GM18519 (cell line): ENCODE data around the gene ADAMTS10.
"Not testable (repeated sequence)": the region's sequence is repeated elsewhere in the genome, so short reads cannot be mapped to it uniquely, and the experiment has no call there.

Experiments used
- ATAC-seq: cut with Tn5 transposase; IDR thresholded peaks from one replicate; pipeline ENCODE4 v1.9.1; 2021; ENCODE audit warnings: mild to moderate bottlenecking, moderate library complexity; ENCODE audit not compliant: unreplicated experiment, low FRiP score

ADAMTS10 gene

DNA sequence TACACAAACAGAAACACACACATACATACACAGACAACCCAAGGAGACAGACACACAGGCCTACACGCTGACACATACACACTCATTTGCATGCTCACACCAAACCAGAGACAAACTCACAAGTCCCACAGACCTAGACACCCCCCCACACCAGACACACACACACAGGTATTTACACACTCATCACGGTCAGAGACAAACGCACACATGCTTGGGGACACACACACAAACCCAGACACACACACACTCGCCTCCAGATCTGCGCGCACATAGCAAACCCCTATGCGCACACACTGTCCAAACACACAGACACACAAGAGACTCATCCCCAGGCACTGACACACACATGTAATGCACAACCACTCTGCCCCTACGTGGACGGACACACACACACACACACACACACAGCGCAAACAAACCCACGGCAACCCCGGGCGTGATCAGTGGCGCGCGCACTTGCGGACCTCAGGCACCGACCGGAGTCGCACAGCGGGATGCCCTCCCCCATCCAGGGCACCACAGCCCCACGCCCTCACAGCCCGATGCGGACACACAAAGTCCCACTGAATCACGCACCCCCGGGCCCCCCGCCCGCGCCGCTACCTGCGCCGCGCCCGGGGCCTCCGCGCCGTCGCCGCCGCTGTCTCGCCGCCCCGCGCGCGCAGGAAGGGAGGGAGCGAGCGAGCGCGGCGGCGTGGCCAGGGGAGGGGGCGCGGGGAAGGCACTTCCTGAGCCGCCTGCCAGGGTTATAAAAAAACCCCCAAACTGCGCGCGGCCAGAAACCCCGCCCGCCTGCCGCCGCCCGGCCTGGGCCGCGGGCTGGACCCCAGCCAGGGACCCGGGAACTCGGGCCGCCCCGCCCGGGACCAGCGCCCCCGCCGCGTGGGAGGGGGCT is at the start of gene ADAMTS10:
TSS of gene ADAMTS10 (minus strand) at position 675 of the 895 bp plus-strand sequence. CDS start 5,005 bp downstream, outside the sequence.
- no peak for ATAC-seq

DNA sequence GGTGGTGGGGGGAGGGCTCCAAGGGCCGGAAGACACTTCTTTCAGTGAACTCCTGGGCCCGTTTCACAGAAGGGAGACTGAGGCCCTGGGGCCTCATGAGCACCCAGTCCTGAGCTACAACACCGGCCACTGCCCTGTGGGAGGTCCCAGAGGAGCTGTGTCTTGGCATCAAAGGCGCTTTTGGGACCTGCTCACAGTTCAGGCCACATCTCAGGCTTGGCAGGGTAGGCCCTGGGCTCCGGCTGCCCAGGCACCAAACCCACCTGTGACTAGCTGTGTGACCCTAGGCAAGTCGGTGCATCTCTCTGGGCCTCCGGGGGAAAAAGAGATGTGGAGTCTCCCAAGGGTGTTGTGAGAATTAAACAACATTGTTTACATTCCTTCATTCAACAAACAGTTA is 49.4 kb upstream of the ADAMTS10 start:
- ATAC-seq = no peak

DNA sequence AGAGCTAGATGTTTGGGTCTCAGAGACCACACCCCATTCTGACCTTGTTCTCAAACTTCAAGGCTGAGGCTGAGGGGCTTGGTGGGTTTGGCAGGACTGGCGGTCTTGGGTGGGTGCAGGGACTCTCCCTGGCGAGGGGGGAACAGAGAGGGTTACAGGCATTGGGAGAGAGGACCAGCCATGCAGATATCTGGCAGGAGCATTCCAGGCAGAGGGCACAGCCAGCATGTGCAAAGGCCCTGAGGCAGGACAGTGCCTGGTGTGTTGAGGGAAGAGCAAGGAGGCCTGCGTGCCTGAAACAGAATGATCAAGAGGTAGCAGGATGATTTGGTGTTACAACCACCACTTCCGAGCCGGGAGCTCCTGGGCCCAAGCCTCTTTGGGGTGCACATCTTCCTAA is 47.4 kb upstream of the ADAMTS10 start:
- ATAC-seq = no peak

DNA sequence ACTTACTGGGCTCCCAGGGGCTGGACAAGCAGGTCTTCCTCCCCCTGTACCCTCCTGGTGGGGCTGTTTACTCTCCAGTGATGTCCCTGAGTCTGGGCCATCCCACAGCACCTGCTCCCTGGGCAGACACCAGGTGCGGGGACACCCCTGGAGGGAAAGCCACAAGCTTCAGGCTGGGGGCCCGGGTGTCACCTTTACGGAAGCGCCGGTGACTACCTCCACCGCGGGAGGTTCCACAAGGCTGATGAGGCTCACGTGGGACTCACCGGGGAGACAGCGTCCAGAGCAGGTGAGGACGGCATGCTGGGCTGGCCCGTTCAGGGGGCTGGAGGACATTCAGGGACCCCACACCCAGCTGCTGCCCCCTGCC is 44.8 kb upstream of the ADAMTS10 start:
- no peak for ATAC-seq

DNA sequence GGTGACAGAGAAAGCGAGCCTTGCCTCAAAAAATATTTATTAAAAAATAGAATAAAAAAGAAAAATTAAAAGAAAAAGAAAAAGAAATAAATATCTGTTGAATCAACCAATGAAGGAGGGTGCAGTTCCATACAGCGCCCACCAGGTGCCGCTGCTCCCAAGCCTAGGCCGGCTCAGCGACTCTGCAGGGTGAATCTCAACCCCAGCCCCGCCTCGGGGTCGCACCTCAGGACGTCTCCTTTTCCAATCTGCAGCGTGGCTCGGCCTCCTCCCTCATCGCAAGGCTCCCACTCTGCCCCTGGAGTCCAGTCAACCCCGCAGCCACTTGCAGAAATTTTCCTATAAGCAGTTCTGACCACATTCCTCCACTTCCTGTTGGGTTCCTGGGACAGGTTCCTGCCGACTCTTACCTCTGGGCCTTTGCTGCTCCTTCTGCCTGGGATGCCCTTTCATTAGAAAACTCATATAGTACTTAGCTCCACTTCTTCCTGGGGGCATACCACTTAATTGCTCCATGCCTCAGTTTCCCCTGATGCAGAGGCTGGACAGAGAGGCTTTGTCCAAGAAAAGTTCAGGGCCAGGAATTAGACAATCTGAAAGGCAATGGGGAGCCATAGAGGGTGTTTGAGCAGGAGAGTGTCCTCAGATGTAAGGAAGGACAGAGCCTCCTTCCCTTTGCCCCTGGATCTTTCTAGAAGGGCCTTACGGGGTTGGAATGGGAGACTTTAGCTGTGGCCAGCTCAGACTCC is 44.2 kb upstream of the ADAMTS10 start:
- no peak for ATAC-seq

DNA sequence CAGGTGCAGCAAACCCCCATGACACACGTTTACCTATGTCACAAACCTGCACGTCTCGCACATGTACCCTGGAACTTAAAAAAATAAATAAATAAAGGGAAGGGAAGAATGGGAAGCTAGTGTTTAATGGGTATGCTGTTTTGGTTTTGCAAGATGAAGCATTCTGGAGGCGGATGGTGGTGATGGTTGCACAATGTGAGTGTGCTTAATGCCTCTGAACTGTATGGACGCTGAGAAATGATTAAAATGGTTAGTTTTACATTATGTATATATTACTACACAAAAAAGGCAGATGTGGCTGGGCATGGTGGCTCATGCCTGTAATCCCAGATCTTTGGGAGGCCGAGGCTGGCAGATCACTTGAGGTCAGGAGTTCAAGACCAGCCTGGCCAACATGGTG is 37.7 kb upstream of the ADAMTS10 start:
- no peak for ATAC-seq

DNA sequence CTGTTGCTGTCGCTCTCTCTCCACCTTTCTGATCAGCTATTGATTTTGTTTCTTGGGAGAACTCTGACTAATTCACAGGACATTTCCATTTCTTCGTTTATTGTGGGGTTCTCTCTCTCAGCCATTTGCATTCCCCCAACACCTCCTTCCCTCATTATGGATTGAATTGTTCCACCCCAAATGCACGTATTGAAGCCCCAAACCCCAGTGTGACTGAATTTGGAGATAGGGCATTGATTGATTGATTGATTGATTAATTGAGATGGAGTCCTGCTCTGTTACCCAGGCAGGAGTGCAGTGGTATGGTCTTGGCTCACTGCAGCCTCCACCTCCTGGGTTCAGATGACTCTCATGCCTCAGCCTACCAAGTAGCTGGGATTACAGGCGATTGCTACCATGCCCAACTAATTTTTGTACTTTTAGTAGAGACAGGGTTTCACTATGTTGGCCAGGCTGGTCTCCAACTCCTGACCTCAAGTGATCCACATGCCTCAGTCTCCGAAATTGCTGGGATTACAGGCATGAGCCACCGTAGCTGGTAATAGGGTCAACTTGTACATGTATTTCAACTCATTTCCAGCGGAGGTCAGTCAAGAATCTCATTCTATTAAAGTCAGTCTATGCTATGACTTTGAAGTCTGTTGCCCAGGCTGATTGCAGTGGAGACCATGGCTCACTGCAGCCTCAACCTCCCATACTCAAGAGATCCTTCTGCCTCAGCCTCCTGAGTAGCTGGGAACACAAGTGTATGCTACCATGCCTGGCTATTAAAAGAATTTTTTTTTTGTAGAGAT is 33.5 kb upstream of the ADAMTS10 start:
- ATAC-seq = no peak

DNA sequence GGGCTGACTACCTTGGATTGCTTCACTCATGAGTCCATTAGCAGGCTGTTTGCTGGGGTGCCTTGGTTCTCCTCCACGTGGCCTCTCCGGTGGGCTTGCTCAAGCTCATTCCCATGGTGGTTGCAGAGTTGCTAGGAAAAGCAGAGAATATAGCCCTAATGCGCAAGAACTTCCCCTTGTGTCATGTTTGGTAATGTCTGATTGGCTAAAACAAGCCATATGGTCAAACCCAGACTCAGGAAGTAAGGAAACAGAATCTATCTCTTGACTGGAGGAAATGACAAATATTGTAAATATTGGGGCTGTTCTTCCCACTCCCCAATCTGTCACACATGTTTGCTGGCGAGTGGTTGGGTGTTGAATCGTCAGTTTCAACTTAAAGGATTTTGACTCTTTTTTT is 32.0 kb upstream of the ADAMTS10 start:
- ATAC-seq = no peak

DNA sequence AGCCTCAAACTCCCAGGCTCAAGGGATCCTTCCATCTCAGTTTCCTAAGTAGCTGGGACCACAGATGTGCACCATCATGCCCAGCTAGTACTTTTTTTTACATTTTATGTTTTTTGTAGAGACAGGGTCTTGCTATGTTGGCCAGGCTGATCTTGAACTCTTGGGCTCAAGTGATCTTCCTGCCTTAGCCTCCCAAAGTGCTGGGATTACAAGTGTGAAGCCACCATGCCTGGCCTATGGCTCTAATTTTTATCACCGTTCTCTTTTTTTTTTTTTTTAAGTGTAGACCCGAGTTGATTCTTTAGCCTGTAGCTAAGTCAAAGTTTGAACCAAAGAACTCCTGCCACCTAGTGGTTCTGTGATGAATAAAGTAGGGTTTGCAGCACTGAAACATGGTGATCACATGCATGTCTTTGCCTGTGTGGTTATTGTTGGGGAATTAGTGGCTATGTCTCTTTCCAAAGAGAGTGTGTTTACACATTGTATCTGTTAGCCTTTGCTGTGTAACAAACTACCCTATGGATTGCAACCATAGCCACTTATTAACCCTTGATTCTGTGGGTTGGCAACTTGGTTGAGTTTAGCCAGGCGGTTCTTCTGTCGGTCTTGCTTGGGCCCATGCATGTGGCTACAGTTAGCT is 31.5 kb upstream of the ADAMTS10 start:
- no peak for ATAC-seq

DNA sequence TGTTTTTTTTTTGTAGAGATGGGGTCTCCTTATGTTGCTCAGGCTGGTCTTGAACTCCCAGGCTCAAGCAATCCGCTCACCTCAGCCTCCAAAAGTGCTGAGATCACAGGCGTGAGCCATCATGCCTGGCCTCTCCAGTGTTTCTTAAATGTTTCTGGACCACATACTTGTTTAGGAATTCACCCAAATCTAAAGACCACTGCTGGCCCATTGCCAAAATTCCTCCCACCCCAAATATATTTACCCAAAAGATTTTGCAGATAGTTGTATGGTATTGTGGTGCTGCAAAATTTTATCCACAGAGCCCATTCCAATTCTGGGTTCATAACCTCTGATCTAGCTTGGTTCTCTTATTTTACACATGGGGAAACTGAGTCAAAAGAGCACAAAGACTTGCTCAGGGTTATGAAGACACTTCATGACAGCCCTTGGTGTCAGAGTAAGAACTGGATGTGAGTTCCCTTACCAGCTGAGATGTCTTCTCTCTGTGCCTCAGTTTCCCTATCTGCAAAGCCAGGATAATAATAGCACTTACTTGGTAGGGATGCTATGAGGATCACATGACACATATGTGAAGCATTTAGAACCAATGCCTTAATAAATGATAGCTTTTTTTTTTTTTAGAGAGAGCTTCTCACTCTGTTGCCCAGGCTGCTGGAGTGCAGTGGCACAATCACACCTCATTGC is 30.8 kb upstream of the ADAMTS10 start:
- no peak for ATAC-seq

DNA sequence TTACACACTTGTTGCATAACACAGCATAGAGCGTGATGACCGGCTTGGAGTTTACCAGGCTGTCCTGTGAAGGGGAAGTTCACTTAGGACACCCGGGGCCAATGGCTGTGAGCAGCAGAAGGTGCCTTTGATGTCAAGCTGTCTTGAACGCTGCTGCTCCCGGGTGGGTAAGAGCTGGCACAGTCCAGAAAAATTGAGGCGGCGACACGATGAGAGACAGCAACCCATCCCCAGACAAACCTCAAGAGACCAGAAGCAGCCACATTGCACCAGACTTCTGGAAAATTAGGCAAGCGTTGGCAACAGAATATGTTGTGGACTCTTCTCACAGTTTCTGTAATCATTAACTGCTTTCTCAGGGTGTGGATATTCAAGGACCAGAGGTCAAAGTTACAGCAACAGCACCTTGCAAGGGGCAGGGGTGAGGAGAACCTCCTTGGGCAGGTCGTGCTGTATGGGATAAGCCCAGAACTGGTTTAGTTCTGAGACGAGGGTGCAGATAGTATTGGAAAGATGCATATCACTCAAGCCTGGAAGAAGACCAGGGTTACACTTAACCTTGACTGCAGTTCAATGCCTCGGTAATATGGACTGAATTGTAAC is 30.0 kb upstream of the ADAMTS10 start:
- no peak for ATAC-seq

DNA sequence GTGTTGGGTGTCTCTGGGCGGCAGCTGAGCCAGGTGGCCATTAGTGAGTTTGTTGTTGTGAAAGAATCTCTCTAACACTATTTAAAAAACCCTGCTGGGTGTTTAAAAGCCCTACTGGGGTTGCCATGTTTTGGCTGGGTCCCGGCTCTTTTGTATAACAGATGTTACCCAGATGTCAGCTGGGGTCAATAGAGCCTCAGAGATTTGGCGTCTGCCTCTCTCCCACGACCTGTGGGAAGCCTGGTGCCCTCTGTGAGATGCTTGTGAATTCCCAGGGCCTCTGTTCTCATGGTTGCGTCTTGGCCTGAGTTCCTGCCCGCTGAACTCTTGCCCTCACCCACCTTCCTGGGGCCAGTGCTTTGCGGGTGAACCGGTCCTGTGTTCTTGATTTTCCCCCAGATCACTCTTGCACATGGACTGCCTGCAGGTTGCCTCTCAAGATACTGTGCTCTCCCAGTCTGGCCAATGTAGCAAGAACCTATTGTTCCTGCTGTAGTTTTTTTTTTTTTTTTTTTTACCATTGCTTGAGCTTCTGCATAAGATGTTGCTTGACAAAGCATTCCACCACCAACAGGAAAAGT is 29.4 kb upstream of the ADAMTS10 start:
- no peak for ATAC-seq

DNA sequence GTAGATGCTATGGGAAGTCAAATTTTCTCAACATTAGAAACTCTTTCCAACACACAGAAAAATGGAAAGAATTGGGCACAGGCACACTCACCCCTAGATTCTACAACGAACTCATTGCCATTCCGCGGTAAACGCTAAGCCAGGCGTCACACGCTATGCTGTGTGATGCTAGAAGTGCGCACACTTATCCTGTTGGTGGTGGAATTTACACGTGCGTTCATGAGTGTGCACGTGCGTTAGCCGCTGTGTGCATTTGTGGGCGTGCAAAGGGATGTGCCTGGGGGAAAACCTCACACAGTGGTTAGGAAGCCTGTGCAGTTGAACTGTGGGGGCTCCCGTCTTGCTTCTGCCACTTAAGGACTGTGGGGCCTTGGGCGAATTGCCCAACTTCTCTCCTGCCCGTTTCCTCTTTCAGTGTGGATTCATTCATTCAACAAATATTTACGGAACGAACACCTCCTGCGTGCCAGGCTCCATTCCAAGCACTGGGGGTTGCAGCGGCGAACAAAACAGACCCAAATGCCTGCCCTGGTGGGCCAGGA is 27.6 kb upstream of the ADAMTS10 start:
- ATAC-seq = no peak

DNA sequence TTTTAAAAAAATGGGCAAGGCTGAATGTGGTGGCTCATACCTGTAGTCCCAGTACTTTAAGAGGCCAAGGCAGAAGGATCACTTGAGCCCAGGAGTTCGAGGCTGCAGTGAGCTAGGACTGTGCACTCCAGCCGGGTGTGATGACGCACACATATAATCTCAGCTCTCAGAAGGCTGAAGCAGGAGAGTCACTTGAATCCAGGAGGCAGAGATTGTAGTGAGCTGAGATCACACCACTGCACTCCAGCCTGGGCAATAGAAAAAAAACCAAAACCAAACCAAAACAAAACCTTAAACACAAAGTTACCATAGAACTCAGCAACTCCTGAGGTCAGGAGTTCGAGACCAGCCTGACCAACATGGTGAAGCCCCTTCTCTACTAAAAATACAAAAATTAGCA is 26.6 kb upstream of the ADAMTS10 start:
- not testable (repeated sequence) for ATAC-seq

DNA sequence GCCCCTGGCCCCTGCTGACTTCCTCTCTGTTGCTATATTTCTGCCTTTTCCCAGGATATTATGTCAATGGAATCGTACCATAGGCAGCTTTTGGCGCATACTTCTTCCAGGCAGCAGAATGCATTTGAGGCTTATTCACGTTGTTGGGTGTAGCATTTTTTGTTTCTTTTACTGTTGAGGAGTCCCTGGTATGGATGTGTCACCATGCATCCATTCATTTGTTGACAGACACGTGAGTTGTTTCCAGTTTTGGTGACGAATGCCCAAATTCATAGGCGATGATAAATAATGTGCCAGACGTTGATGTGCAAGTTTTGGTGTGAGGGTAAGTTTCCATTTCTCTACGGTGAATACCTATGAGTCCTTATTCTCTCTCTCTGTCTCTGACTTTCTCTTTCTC is 24.9 kb upstream of the ADAMTS10 start:
- ATAC-seq = no peak

DNA sequence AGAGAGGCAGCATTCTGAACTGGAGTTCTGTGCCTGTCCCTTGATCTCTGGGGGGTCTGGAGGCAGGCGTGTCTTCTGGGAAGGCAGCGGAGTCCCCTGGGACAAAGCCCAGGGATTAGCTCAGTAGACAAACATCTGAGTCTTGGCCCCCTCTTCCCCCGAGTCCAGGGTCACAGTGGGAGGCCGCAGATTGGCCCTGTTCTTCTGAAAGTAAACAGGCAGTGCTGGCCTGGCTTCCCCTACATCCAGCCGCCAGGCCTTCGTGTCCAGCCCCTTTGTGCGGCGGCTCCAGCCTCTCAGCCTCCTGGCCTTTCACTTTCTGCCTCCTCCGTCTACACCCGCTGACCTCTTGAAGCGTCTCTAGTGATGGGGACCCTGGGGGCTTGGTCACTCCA is 20.9 kb upstream of the ADAMTS10 start:
- no peak for ATAC-seq

DNA sequence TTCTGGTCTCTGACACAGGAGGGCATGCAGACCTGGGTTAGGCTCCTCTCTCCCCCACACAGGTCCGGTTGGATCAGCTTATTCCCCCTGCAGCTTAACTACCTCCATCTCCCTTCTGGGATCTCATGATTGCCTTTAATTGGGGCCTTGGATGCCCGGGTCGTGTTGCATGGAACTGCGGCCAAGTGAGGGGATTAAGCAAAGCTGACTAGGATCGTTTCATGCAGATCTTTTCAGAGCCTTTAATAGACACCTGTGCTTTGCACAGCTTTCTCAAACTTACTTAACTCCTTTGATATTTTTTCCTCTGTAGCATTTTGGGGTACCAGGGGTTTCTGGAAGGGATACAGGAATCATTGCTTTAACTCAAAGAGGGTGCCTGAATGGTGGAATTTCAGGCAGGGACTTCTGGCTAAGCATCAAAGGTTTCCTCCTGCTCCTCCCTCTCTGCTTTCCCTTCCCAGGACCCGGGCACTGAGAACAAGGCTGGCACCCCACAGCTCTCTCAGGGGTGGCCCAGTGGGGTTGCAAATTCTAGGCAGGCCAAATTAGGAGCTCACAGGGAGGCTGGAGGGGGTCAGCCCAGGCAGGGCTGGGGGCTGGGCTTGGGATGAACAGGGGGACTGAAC is 20.4 kb upstream of the ADAMTS10 start:
- no peak for ATAC-seq

DNA sequence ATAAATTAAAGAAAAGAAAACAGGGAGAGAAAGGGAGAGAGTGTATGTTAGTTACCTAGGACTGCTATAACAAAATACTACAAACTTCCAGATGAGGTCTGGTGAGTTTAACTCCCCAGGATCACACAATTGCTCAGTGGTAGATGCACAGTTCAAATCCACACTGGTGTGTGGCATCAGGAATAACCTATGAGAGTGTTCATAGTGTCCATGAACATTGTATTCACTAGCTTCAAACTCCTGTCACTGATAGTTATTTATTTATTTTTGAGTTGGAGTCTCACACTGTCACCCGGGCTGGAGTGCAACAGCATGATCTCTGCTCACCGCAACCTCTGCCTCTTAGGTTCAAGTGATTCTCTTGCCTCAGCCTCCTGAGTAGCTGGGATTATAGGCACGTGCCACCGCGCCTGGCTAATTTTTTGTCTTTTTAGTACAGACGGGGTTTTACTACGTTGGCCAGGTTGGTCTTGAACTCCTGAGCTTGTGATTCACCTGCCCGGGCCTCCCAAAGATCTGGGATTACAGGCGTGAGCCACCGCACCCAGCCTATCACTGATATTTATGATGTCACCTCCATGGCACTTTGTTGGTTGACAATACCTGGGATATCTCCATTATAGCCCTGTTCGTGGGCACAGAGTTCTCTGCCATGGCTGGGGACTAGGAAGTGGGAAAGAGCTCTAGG is 19.6 kb upstream of the ADAMTS10 start, which contains the start of gene NFILZ:
TSS of gene NFILZ (plus strand) at position 638 of the 688 bp plus-strand sequence. CDS start 46,133 bp downstream, outside the sequence.
- no peak for ATAC-seq
